ENCODE results near the gene OR4D1.
"Not testable (repeated sequence)": the region's sequence is repeated elsewhere in the genome, so short reads cannot be mapped to it uniquely, and the experiment has no call there.

The OR4D1 gene

GRCh38 chr17:58132697-58133096 is 15.5 kb upstream of the OR4D1 start:
- not testable (repeated sequence) for H3K4me3 Mint-ChIP-seq; ATAC-seq (ENCODE audit: low read depth); DNase-seq (ENCODE audit: low spot score in 2 of 2); H3K4me1 Mint-ChIP-seq; H3K27ac Mint-ChIP-seq; H3K36me3 Mint-ChIP-seq
- peaks cover 37% of the 10 kb centered on the region for H3K27me3 Mint-ChIP-seq
- H3K9me3 Mint-ChIP-seq: peaks cover 15% of the 10 kb centered on the region

DNA sequence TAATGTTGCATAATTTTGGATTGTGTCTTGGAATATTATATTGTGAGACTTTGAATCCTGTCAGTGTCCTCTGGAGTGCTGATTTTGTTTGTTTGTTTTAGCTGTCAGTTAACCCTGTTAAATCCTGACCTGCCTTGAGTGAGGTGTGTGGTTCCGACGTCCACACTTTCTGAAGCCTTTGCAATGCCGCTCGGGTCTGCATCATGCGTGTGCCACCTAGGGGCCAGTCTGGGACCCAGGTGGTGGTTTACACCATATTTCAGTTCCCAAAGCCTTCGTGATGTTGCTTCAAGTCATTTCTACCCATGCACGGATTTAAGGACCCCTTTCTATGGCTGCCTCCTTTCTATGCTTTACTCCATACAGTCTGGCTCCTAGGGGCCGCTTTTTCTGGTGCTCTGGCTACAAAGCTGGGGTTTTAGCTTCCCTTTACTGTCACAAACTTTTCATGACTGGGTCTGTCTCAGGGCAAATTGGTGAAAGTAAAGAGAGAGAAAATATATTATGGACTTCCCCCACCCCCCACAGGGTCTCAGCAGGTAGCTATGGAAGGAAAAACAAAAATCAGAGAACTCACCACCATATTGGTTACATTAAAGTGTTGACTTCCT is 11.4 kb upstream of the OR4D1 start:
- peaks cover 2% of the 10 kb centered on the region for H3K36me3 Mint-ChIP-seq
- H3K27ac Mint-ChIP-seq: no peak overlapping the region
- no peaks in the 10 kb centered on the region for H3K4me1 Mint-ChIP-seq
- ATAC-seq (ENCODE audit: low read depth) (peak; percentile 21), DNase-seq (ENCODE audit: low spot score in 2 of 2) (no peak)
- H3K27me3 Mint-ChIP-seq: peaks cover 29% of the 10 kb centered on the region
- peaks cover 15% of the 10 kb centered on the region for H3K9me3 Mint-ChIP-seq
- H3K4me3 Mint-ChIP-seq: no peak overlapping the region

DNA sequence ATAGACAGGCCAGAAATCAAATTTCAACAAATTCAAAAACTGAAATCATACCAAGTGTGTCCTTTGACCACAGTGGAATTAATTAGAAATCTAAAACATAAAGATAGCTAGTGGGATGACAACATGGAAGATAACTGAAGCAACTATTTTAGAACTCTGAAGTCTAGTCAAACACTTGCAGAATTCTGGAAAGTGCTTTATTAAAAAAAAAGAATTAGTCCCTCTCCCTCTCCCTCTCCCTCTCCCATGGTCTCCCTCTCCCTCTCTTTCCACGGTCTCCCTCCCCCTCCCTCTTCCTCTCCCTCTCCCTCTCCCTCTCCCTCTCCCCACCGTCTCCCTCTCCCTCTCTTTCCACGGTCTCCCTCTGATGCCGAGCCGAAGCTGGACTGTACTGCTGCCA is 6.7 kb upstream of the OR4D1 start:
- Mint-ChIP-seq H3K27me3 (peaks cover 16% of the 10 kb centered on the region), H3K4me1 (no peaks in the 10 kb centered on the region), H3K4me3 (no peak overlapping the region), H3K27ac (no peak overlapping the region), H3K36me3 (peaks cover 6% of the 10 kb centered on the region), H3K9me3 (peaks cover 23% of the 10 kb centered on the region)
- DNase-seq (ENCODE audit: low spot score in 2 of 2) (no peak), ATAC-seq (ENCODE audit: low read depth) (no peak)

DNA sequence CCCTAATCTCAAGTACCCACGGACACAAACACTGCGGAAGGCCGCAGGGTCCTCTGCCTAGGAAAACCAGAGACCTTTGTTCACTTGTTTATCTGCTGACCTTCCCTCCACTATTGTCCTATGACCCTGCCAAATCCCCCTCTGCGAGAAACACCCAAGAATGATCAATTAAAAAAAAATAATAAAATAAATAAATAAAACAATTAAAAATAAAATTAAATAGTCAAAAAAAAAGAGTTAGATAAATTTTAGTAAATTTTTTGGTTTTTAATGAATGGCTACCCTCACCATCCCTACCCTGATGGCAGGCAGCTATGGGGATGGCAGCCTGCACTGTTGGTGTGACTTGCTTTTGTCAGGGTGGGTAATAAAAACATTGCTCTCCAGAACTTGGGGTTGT is 4.8 kb upstream of the OR4D1 start:
- H3K4me3 Mint-ChIP-seq, H3K36me3 Mint-ChIP-seq: not testable (repeated sequence)
- H3K9me3 Mint-ChIP-seq: peaks cover 20% of the 10 kb centered on the region

DNA sequence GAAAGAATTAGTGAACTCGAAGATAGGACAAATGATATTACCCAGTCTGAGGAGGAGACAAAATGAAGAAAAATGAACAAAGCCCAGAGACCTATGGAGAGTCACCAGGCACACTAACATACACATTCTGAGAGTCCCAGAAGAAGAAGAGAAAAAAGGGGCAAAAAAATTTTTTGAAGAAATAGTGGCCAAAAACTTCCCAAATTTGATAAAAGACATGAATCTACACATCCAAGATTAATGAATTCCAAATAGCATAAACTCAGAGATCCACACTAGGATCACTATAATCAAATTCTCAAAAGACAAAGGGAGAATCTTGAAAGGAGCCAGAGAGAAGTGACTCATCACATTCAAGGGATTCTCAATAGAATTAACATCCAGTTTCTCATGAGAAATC is 3.4 kb upstream of the OR4D1 start:
- no peak for ATAC-seq (ENCODE audit: low read depth)
- H3K27me3 Mint-ChIP-seq: peaks cover 16% of the 10 kb centered on the region
- H3K4me3 Mint-ChIP-seq: no peak overlapping the region
- peaks cover 20% of the 10 kb centered on the region for H3K9me3 Mint-ChIP-seq
- no peaks in the 10 kb centered on the region for H3K4me1 Mint-ChIP-seq
- no peak overlapping the region for H3K27ac Mint-ChIP-seq
- H3K36me3 Mint-ChIP-seq: peaks cover 7% of the 10 kb centered on the region
- no peak for DNase-seq (ENCODE audit: low spot score in 2 of 2)

More for the DNA sequence above, 4.8 kb upstream of the OR4D1 start:
- peaks cover 11% of the 10 kb centered on the region for H3K27me3 Mint-ChIP-seq
- H3K4me1 Mint-ChIP-seq; ATAC-seq (ENCODE audit: low read depth); H3K27ac Mint-ChIP-seq; DNase-seq (ENCODE audit: low spot score in 2 of 2): not testable (repeated sequence)

DNA sequence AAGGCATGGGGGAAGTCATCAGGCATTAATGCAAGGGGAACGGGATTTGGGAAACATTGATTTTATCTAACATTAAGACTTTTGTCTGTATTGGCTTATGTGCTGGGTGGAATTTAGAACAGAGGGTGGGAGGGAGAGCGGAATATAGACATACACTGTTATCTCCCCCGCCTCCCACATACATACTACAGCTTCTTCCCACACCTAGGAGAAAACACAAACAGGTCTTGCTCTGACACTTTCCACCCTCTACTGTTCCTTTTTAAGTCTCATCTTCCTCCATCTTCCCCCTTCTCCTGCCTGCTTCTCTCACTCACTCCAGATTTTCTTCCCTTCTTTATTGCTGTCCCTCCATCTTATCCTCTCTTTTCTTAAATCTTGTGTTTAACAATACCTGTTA is 425 bp downstream of the OR4D1 start:
- Mint-ChIP-seq H3K4me1 (peaks cover 5% of the 10 kb centered on the region), H3K27me3 (peaks cover 18% of the 10 kb centered on the region), H3K9me3 (peaks cover 20% of the 10 kb centered on the region), H3K27ac (no peak overlapping the region), H3K4me3 (no peak overlapping the region), H3K36me3 (peaks cover 7% of the 10 kb centered on the region)
- ATAC-seq (ENCODE audit: low read depth) (no peak), DNase-seq (ENCODE audit: low spot score in 2 of 2) (no peak)

- Mint-ChIP-seq H3K27ac (no peak overlapping the region), H3K27me3 (peaks cover 18% of the 10 kb centered on the region), H3K36me3 (peaks cover 6% of the 10 kb centered on the region), H3K9me3 (peaks cover 12% of the 10 kb centered on the region), H3K4me1 (peaks cover 5% of the 10 kb centered on the region), H3K4me3 (no peak overlapping the region)
- no peak for ATAC-seq (ENCODE audit: low read depth)
- no peak for DNase-seq (ENCODE audit: low spot score in 2 of 2)
Observed at GRCh38 chr17:58150394-58150793, 2.2 kb downstream of the OR4D1 start.

DNA sequence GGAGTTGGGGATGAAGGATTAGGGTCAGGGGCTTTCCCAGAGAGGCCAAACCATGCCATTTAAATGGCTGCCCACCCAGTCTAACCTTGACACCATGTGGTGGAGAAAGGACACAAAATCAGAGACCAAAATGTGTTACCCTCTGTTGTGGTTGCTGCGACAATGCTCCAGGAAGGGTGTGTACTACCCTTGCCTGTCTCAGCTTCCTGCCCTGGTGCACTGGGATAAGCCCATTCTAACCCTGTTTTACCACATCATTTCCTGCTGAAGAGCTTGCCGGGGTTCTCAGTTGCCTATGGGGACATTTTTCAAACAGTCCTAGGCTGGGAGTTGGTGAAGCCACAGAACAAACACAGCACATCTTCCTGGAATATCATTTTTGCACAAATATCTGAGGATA is 4.9 kb downstream of the OR4D1 start:
- DNase-seq (ENCODE audit: low spot score in 2 of 2) (no peak), ATAC-seq (ENCODE audit: low read depth) (peak; percentile 56)
- peak overlapping the region; percentile 3 for H3K4me3 Mint-ChIP-seq
- H3K36me3 Mint-ChIP-seq: peaks cover 2% of the 10 kb centered on the region
- H3K9me3 Mint-ChIP-seq: no peaks in the 10 kb centered on the region
- H3K4me1 Mint-ChIP-seq: peaks cover 12% of the 10 kb centered on the region
- peaks cover 26% of the 10 kb centered on the region for H3K27me3 Mint-ChIP-seq
- H3K27ac Mint-ChIP-seq: no peak overlapping the region

DNA sequence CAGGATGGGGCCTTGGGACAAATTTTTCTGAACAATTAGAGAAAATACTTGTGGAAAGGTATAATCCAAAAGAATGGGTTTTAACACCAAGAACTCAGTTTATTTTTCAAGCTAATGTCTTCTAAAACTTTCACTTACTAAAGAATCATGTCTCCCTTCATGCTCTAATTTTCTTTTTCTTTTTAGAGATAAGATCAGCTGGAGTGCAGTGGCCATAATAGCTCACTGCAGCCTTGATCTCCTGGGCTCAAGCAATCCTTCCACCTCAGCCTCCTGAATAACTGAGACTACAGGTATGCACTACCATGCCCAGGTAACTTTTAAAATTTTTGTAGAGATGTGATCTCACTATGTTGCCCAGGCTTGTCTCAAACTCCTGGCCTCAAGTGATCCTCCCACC is 5.5 kb downstream of the OR4D1 start:
- ATAC-seq (ENCODE audit: low read depth) (no peak), DNase-seq (ENCODE audit: low spot score in 2 of 2) (no peak)
- peaks cover 2% of the 10 kb centered on the region for H3K36me3 Mint-ChIP-seq
- H3K27me3 Mint-ChIP-seq: peaks cover 22% of the 10 kb centered on the region
- H3K9me3 Mint-ChIP-seq: no peaks in the 10 kb centered on the region
- H3K27ac Mint-ChIP-seq: no peak overlapping the region
- H3K4me3 Mint-ChIP-seq: no peak overlapping the region
- H3K4me1 Mint-ChIP-seq: peaks cover 12% of the 10 kb centered on the region

- ATAC-seq (ENCODE audit: low read depth) (peak; percentile 64), DNase-seq (ENCODE audit: low spot score in 2 of 2) (peak in 1 of 2 donors; percentile 17)
- no peaks in the 10 kb centered on the region for H3K9me3 Mint-ChIP-seq
- H3K4me3 Mint-ChIP-seq: peak overlapping the region; percentile 82
- H3K27me3 Mint-ChIP-seq: peaks cover 20% of the 10 kb centered on the region
- peaks cover 5% of the 10 kb centered on the region for H3K36me3 Mint-ChIP-seq
- H3K27ac Mint-ChIP-seq: no peak overlapping the region
- peaks cover 12% of the 10 kb centered on the region for H3K4me1 Mint-ChIP-seq
Observed at GRCh38 chr17:58156839-58157803, 8.9 kb downstream of the OR4D1 start.

- no peaks in the 10 kb centered on the region for H3K9me3 Mint-ChIP-seq
- no peak overlapping the region for H3K4me3 Mint-ChIP-seq
- H3K4me1 Mint-ChIP-seq: peaks cover 7% of the 10 kb centered on the region
- peaks cover 20% of the 10 kb centered on the region for H3K27me3 Mint-ChIP-seq
- DNase-seq (ENCODE audit: low spot score in 2 of 2) (no peak), ATAC-seq (ENCODE audit: low read depth) (no peak)
- H3K27ac Mint-ChIP-seq: no peak overlapping the region
- peaks cover 5% of the 10 kb centered on the region for H3K36me3 Mint-ChIP-seq
Observed at GRCh38 chr17:58158181-58158580, 10.0 kb downstream of the OR4D1 start.

DNA sequence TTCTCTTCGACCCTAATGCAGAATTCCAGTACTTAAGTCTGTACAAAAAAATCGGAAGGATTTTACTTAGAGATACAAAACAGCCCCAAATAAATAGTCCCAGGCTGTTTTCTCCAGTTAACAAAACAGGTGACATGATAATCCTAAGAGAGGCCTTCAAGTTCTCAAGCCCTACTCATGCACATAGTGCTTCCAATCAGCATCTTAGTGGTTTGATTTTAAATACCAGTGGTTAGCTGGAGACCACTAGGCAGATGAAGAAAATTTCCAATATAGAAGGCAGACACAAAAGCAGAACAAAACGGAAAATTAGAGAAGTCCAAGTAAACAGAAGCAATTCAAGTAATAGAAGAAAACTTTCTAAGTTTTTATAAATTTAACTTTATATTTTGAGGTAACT is 13.4 kb downstream of the OR4D1 start:
- no peak for DNase-seq (ENCODE audit: low spot score in 2 of 2)
- Mint-ChIP-seq H3K27me3 (peaks cover 17% of the 10 kb centered on the region), H3K4me1 (peaks cover 7% of the 10 kb centered on the region), H3K9me3 (peaks cover 3% of the 10 kb centered on the region), H3K36me3 (peaks cover 6% of the 10 kb centered on the region), H3K27ac (no peak overlapping the region), H3K4me3 (no peak overlapping the region)
- no peak for ATAC-seq (ENCODE audit: low read depth)

GRCh38 chr17:58165981-58166380 is 17.8 kb downstream of the OR4D1 start:
- H3K9me3 Mint-ChIP-seq: peaks cover 5% of the 10 kb centered on the region
- H3K4me3 Mint-ChIP-seq: no peak overlapping the region
- no peak overlapping the region for H3K27ac Mint-ChIP-seq
- H3K36me3 Mint-ChIP-seq: peaks cover 6% of the 10 kb centered on the region
- ATAC-seq (ENCODE audit: low read depth) (no peak), DNase-seq (ENCODE audit: low spot score in 2 of 2) (no peak)
- peaks cover 3% of the 10 kb centered on the region for H3K4me1 Mint-ChIP-seq
- peaks cover 22% of the 10 kb centered on the region for H3K27me3 Mint-ChIP-seq

DNA sequence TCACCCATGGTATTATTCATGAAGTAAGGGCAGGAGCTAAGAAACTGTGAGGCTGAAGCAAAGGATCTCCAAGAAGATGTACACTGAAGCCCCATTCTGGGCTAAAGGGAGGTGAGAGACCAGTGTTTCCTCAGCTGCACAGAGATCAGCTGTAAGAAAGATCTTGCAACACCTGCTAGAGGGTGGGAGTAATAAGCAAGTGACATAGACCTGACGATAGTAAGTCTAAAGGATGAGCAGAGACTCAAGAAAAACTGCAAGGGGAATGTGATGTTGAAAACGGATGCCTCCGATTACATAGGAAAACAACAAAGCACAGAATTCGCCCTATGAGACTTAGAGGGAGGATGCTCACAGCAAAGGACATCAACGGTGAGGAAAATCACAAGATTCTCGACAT is 18.5 kb downstream of the OR4D1 start, which contains the start of gene OR4D2:
Gene OR4D2, plus strand, starts transcription at position 301 of the 400 bp plus-strand sequence. CDS start 2,674 bp downstream, outside the sequence.
- H3K27me3 Mint-ChIP-seq: peaks cover 22% of the 10 kb centered on the region
- peaks cover 5% of the 10 kb centered on the region for H3K9me3 Mint-ChIP-seq
- H3K4me3 Mint-ChIP-seq: no peak within 1 kb of the TSS

More for the DNA sequence above, 18.5 kb downstream of the OR4D1 start, which contains the start of gene OR4D2:
- Mint-ChIP-seq H3K4me1 (peaks cover 3% of the 10 kb centered on the region), H3K27ac (no peak within 1 kb of the TSS), H3K36me3 (peaks cover 6% of the 10 kb centered on the region)
- DNase-seq (ENCODE audit: low spot score in 2 of 2): no peak
- ATAC-seq (ENCODE audit: low read depth): no peak
